Adipocyte (in vitro differentiated cells): ENCODE results near the gene SP4.

ENCODE experiments used
- DNase-seq: peaks from one replicate; pipeline ENCODE4 v3.0.0-alpha.2; 2015; ENCODE audit warnings: low read depth
- H3K27me3 ChIP-seq: replicated peaks from 2 replicates; pipeline ENCODE4 v1.7.0; 2013; ENCODE audit warnings: mild to moderate bottlenecking, low read length, moderate library complexity; ENCODE audit not compliant: control insufficient read depth, insufficient read depth
- H3K36me3 ChIP-seq: 2 replicates; pipeline ENCODE4 v1.7.0; 2013; ENCODE audit warnings: low read length, mild to moderate bottlenecking, moderate library complexity; ENCODE audit not compliant: control insufficient read depth, insufficient read depth, severe bottlenecking
- H3K4me1 ChIP-seq: 2 replicates; pipeline ENCODE4 v1.7.0; 2013; ENCODE audit warnings: mild to moderate bottlenecking, low read length, moderate library complexity; ENCODE audit not compliant: control insufficient read depth, insufficient read depth
- H3K4me3 ChIP-seq: 2 replicates; pipeline ENCODE4 v1.7.0; 2013; ENCODE audit warnings: mild to moderate bottlenecking, low read length, moderate library complexity
- H3K9ac ChIP-seq: 2 replicates; pipeline ENCODE4 v1.7.0; 2013; ENCODE audit warnings: mild to moderate bottlenecking, low read length, moderate library complexity
- H3K9me3 ChIP-seq: 2 replicates; pipeline ENCODE4 v1.7.0; 2013; ENCODE audit warnings: mild to moderate bottlenecking, low read length, moderate library complexity; ENCODE audit not compliant: control insufficient read depth

Gene SP4

GRCh38 chr7:21417647-21418046, 10.2 kb upstream of the SP4 start:
- Histone ChIP-seq H3K4me1 (no peaks in the 10 kb centered on the region), H3K9ac (no peak overlapping the region), H3K9me3 (no peaks in the 10 kb centered on the region), H3K36me3 (no peaks in the 10 kb centered on the region), H3K4me3 (no peak overlapping the region), H3K27me3 (peaks cover 3% of the 10 kb centered on the region)
- no peak for DNase-seq

- no peaks in the 10 kb centered on the region for H3K9me3 ChIP-seq
- no peak for DNase-seq
- H3K27me3 ChIP-seq: no peaks in the 10 kb centered on the region
Observed at GRCh38 chr7:21422751-21423150, 5.1 kb upstream of the SP4 start.

GRCh38 chr7:21425290-21425689, 2.6 kb upstream of the SP4 start:
- Histone ChIP-seq H3K4me1 (peaks cover 7% of the 10 kb centered on the region), H3K4me3 (no peak overlapping the region), H3K9ac (no peak overlapping the region), H3K9me3 (no peaks in the 10 kb centered on the region), H3K36me3 (no peaks in the 10 kb centered on the region), H3K27me3 (no peaks in the 10 kb centered on the region)
- no peak for DNase-seq

More at GRCh38 chr7:21422751-21423150, 5.1 kb upstream of the SP4 start:
- Histone ChIP-seq H3K9ac (no peak overlapping the region), H3K36me3 (no peaks in the 10 kb centered on the region), H3K4me3 (no peak overlapping the region), H3K4me1 (peaks cover 7% of the 10 kb centered on the region)

GRCh38 chr7:21426286-21427181, 1.3 kb upstream of the SP4 start:
- Histone ChIP-seq H3K36me3 (no peaks in the 10 kb centered on the region), H3K4me3 (peak overlapping the region; percentile 79), H3K9me3 (no peaks in the 10 kb centered on the region), H3K9ac (peak overlapping the region; percentile 3), H3K27me3 (no peaks in the 10 kb centered on the region), H3K4me1 (peaks cover 7% of the 10 kb centered on the region)
- peak; percentile 14 for DNase-seq

- Histone ChIP-seq H3K9me3 (no peaks in the 10 kb centered on the region), H3K36me3 (no peaks in the 10 kb centered on the region), H3K27me3 (no peaks in the 10 kb centered on the region), H3K4me1 (peaks cover 7% of the 10 kb centered on the region), H3K9ac (peak overlapping the region; percentile 82), H3K4me3 (peak overlapping the region; percentile 98)
- peak; percentile 99 for DNase-seq
Observed at GRCh38 chr7:21427182-21427870, 557 bp upstream of the SP4 start.

GRCh38 chr7:21428659-21428941, 717 bp downstream of the SP4 start:
- Histone ChIP-seq H3K9me3 (no peaks in the 10 kb centered on the region), H3K9ac (peak overlapping the region; percentile 70), H3K36me3 (no peaks in the 10 kb centered on the region), H3K4me1 (peaks cover 7% of the 10 kb centered on the region), H3K27me3 (no peaks in the 10 kb centered on the region), H3K4me3 (peak overlapping the region; percentile 88)
- DNase-seq: no peak

GRCh38 chr7:21429021-21429420, 1.1 kb downstream of the SP4 start:
- H3K36me3 ChIP-seq: no peaks in the 10 kb centered on the region
- H3K27me3 ChIP-seq: no peaks in the 10 kb centered on the region
- H3K9me3 ChIP-seq: no peaks in the 10 kb centered on the region
- H3K4me3 ChIP-seq: peak overlapping the region; percentile 88
- peak; percentile 1 for DNase-seq
- H3K9ac ChIP-seq: peak overlapping the region; percentile 70
- peaks cover 7% of the 10 kb centered on the region for H3K4me1 ChIP-seq

- Histone ChIP-seq H3K36me3 (no peaks in the 10 kb centered on the region), H3K4me3 (no peak overlapping the region), H3K27me3 (no peaks in the 10 kb centered on the region), H3K9ac (no peak overlapping the region), H3K4me1 (peaks cover 7% of the 10 kb centered on the region), H3K9me3 (no peaks in the 10 kb centered on the region)
- no peak for DNase-seq
Observed at GRCh38 chr7:21429786-21430574, 2.1 kb downstream of the SP4 start.

GRCh38 chr7:21430575-21430954, 2.7 kb downstream of the SP4 start:
- Histone ChIP-seq H3K9ac (no peak overlapping the region), H3K9me3 (no peaks in the 10 kb centered on the region), H3K4me3 (no peak overlapping the region), H3K4me1 (peaks cover 7% of the 10 kb centered on the region), H3K27me3 (no peaks in the 10 kb centered on the region), H3K36me3 (no peaks in the 10 kb centered on the region)
- no peak for DNase-seq

- Histone ChIP-seq H3K4me1 (no peaks in the 10 kb centered on the region), H3K4me3 (no peak overlapping the region), H3K9me3 (no peaks in the 10 kb centered on the region), H3K27me3 (no peaks in the 10 kb centered on the region), H3K36me3 (no peaks in the 10 kb centered on the region), H3K9ac (no peak overlapping the region)
- no peak for DNase-seq
Observed at GRCh38 chr7:21443149-21443841, 15.4 kb downstream of the SP4 start.

GRCh38 chr7:21448974-21449373, 21.1 kb downstream of the SP4 start:
- peaks cover 4% of the 10 kb centered on the region for H3K9me3 ChIP-seq
- H3K27me3 ChIP-seq: no peaks in the 10 kb centered on the region
- H3K36me3 ChIP-seq: no peaks in the 10 kb centered on the region
- no peaks in the 10 kb centered on the region for H3K4me1 ChIP-seq
- DNase-seq: no peak
- H3K9ac ChIP-seq: no peak overlapping the region
- H3K4me3 ChIP-seq: no peak overlapping the region
